ENCODE results near the gene GRIK2. TPM values are rescaled to one million over a fixed set of nuclear protein-coding genes. Genes with fewer than 3 reads are reported as not detected.

The GRIK2 gene
- total RNA-seq, 4 donors from 2014 or later = 0.47 to 7.8 (median 1.7) TPM

GRCh38 chr6:101762851-101763250, 369.3 kb downstream of the GRIK2 start:
- DNase-seq (ENCODE audit: low spot score) (no peak), ATAC-seq (ENCODE audit: low FRiP score) (no peak)
- TF ChIP-seq CTCF (IDR thresholded peaks at IDR 0.05) = no peak

GRCh38 chr6:101765281-101765680, 371.8 kb downstream of the GRIK2 start:
- no peak for ATAC-seq (ENCODE audit: low FRiP score)
- no peak for DNase-seq (ENCODE audit: low spot score)
- TF ChIP-seq CTCF (IDR thresholded peaks at IDR 0.05) = no peak

GRCh38 chr6:101770116-101770515, 376.6 kb downstream of the GRIK2 start:
- DNase-seq (ENCODE audit: low spot score) (no peak), ATAC-seq (ENCODE audit: low FRiP score) (peak; percentile 32)
- TF ChIP-seq CTCF (IDR thresholded peaks at IDR 0.05) = no peak

- TF ChIP-seq CTCF (IDR thresholded peaks at IDR 0.05) = no peak
- ATAC-seq (ENCODE audit: low FRiP score) (no peak), DNase-seq (ENCODE audit: low spot score) (no peak)
These were observed 383.4 kb downstream of the GRIK2 start for GRCh38 chr6:101776919-101777350.

- DNase-seq (ENCODE audit: low spot score) = no peak
- ATAC-seq (ENCODE audit: low FRiP score) = no peak
- no peak for TF ChIP-seq CTCF (IDR thresholded peaks at IDR 0.05)
These were observed 384.1 kb downstream of the GRIK2 start for GRCh38 chr6:101777646-101778045.

- no peak for TF ChIP-seq CTCF (IDR thresholded peaks at IDR 0.05)
- no peak for ATAC-seq (ENCODE audit: low FRiP score)
These were observed 385.7 kb downstream of the GRIK2 start for GRCh38 chr6:101779051-101779844.

GRCh38 chr6:101783287-101783686, 389.8 kb downstream of the GRIK2 start:
- no peak for TF ChIP-seq CTCF (IDR thresholded peaks at IDR 0.05)
- ATAC-seq (ENCODE audit: low FRiP score) (no peak), DNase-seq (ENCODE audit: low spot score) (no peak)

More at GRCh38 chr6:101779051-101779844, 385.7 kb downstream of the GRIK2 start:
- no peak for DNase-seq (ENCODE audit: low spot score)

Measured in omental fat pad (tissue), 4 donors.